NCI-H1105 (cell line): ENCODE measurements around the gene TAL1.
"Not testable (repeated sequence)": the region's sequence is repeated elsewhere in the genome, so short reads cannot be mapped to it uniquely, and the experiment has no call there.

Experiments used
- DNase-seq: peaks from one replicate; lab custom pipeline; 2025; lab: John Stamatoyannopoulos, UW

TAL1 gene

DNA sequence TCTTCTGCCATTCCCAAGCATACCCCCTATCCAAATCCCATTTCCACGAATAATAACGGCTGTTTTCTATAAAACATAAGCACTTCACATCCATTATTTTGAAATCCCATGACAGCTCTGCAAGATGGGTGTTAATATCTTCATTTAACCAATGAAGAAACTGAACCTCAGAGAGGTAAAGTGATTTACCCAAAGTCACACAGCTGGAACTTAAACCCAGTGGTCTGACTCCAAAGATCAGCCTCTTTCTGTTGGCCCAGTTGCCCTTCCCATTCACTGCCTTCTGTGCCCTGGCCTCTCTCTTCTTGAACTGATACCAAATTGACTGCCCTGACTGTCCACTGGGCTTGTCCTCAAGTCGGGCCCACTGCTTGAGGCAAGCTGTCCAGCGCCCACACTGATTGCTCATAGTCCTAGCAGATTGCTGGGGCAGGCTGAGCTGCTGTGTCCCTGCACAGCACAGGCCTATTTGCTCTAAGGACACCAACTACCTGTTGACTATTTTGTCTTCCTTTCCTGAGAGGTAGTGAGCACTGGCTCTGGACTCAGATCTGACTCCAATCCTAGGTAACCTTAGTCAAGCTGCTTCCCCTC lies 19.3 kb downstream of the TAL1 start:
- no peak for DNase-seq

- DNase-seq, result no peak
Observed at GRCh38 chr1:47211796-47212269, 20.2 kb downstream of the TAL1 start.

DNA sequence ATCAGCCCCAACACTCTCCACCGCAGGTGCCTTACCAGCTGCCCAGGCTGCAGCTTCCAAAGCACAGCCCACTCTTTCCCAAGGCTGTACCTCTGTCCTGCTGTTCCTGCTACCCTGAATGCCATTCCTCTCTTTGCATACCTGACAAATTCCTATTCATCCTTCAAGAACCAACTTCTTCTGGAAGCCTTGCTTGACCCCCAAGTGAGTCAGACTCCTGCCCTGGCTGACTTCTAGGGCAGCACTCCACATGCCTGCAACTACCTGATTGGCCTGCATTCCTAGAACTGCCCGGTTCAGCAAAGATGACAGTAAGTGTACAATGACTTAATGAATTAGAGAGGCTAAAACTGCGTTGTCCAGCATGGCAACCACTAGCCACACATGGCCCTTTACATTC lies 21.4 kb downstream of the TAL1 start:
- no peak for DNase-seq

DNA sequence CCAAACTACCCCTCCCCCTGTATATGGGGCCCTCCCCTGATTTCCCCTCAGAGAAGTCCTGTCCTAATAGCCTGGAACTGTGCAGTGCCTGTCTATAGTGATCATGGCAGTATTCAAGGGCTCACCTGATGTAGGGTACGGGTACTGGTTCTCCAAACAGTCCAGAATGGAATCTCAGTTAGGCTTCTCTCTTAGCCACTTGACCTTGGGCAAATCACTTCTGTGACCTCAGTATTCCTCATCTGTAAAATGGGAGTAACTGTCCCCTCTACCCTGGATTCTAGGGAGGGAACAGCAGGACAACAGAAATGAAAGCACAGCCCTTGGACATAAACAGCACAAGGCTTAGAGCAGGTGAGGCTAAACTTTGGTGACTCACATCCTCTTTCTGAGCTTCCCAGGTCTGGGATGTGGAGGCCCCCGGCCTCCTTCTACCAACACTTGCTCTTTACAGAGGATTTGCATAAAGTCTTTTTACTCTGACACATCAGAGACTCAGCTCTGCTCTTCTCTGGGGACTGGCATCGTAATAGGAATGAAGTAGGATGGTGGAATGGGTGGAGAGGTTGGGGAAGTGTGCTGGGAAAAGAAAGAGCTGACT lies 22.2 kb downstream of the TAL1 start:
- no peak for DNase-seq

GRCh38 chr1:47209091-47209490 lies 22.9 kb downstream of the TAL1 start:
- no peak for DNase-seq

GRCh38 chr1:47208374-47208850 lies 23.6 kb downstream of the TAL1 start:
- no peak for DNase-seq

- no peak for DNase-seq
Observed at GRCh38 chr1:47207803-47208373, 24.1 kb downstream of the TAL1 start.

DNA sequence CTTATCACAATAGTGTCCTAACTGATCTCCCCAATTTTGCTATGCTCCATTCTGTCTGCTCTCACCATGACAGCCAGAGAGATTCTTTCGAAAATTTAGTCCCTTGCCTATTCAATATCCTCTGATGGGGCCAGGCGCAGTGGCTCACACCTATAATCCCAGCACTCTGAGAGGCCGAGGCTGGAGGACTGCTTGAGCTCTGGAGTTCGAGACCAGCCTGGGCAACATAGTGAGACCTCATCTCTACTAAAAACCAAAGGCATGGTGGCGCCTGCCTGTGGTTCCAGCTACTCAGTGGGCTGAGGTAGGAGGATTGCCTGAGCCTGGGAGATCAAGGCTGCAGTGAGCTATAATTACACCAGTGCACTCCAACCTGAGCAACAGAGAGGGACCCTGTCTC lies 26.1 kb downstream of the TAL1 start:
- no peak for DNase-seq

DNA sequence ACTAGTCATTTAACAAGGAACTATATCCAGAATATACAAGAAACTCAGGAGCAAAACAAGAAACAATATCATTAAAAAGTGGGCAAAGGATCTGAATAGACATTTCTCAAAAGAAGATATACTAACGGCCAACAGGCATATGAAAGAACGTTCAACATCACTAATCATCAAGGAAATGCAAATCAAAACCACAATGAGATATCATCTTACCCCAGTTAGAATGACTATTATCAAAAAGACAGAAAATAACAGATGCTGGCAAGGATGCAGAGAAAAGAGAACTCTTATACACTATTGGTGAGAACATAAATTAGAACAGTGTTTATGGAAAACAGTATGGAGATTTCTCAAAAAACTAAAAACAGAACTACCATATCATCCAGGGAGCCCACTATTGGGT lies 28.5 kb downstream of the TAL1 start:
- DNase-seq, result not testable (repeated sequence)

GRCh38 chr1:47201179-47201578 lies 30.8 kb downstream of the TAL1 start:
- no peak for DNase-seq

GRCh38 chr1:47198214-47198613 lies 33.8 kb downstream of the TAL1 start:
- DNase-seq, result no peak

DNA sequence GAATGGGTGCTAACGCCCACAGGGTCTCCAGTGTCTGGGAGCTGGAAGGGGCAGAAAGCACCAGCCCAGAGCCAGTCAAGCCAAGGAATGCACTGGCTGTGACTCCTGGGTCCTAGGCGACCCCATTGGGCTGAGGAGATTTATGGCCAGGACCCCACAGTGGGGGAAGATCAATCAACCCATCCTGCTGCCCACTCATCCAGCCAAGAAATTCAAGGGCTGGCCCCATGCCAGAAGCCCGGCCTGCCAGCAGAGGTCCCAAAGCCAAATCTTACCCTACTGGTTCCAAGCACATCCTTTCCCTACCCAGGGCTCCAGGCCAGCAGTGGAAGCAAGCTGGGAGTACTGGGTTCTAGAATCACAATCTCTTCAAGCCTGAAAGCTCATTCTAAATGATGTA lies 35.4 kb downstream of the TAL1 start:
- no peak for DNase-seq

DNA sequence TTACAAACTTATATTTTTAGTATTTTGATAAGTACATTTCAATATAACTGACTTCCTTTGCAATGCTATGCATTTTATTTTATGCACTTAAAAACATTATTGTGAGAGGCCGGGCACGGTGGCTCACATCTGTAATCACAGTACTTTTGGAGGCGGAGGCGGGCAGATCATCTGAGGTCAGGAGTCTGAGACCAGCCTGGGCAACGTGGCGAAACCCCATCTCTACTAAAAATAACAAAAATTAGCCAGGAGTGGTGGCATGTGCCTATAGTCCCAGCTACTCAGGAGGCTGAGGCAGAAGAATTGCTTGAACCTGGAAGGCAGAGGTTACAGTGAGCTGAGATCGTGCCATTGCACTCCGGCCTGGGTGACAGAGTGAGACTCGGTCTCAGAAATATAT lies 36.0 kb downstream of the TAL1 start:
- not testable (repeated sequence) for DNase-seq

DNA sequence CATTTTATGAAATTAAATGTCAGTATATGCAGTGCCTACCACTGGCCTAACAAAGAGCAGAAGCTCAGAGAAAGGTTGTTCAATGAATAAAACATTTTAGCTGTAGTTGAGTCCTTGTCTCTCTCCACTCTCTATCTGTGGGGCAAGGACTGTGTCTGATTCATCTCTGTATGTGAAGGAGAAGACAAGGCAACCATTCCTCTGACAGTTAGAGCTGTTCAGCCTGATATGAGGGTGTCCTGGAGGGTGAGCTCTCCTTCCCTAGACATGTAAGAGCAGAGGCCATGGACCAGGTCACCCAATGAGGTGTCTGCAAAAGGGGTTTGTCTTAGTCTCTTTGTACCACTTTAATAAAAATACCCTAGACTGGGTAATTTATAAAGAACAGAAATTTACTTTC lies 37.7 kb downstream of the TAL1 start:
- no peak for DNase-seq

GRCh38 chr1:47193496-47193895 lies 38.5 kb downstream of the TAL1 start:
- not testable (repeated sequence) for DNase-seq

- DNase-seq, result peak; percentile 76
Observed at GRCh38 chr1:47192458-47193384, 39.3 kb downstream of the TAL1 start.

- no peak for DNase-seq
Observed at GRCh38 chr1:47191940-47192457, 40.0 kb downstream of the TAL1 start.

- no peak for DNase-seq
Observed at GRCh38 chr1:47190857-47191256, 41.2 kb downstream of the TAL1 start.

DNA sequence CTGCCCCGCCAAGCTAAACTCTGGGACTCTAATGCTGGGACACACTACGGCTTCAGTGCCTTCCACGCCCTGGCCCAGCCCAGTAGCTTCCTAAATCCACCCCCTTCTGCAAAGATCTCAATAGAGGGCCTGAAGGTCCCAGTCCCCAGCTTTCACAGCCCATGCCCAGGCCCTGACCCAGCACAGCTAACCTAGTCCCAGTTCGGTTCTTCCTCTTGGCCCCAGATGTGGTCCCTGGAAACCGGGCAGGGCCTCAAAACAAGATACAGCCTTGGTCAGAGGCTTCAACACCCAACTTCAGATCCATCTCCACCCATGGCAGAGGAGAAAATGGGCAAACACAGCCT lies 41.5 kb downstream of the TAL1 start:
- no peak for DNase-seq

GRCh38 chr1:47189844-47190508 lies 42.0 kb downstream of the TAL1 start, which contains the start of gene PDZK1IP1:
Gene PDZK1IP1 (minus strand): TSS chr1:47190036. CDS start chr1:47189932, 104 bp downstream.
- DNase-seq, result no peak
